Stimulated activated naive CD8-positive, alpha-beta T cell treated with anti-CD3 and anti-CD28 coated beads, Interleukin-15, Interleukin-2, amounts not matched to agents 100 ng/mL and 50 ng/mL, for 24 hours (primary cell): Measurements from ENCODE around the gene KLK1.
"Not testable (repeated sequence)": the region's sequence is repeated elsewhere in the genome, so short reads cannot be mapped to it uniquely, and the experiment has no call there.

Source experiments
- H3K27ac Mint-ChIP-seq: one replicate; pipeline ENCODE4 v1.8.0; 2021; ENCODE audit warnings: mild to moderate bottlenecking, mixed read lengths
- H3K27me3 Mint-ChIP-seq: one replicate; pipeline ENCODE4 v1.8.0; 2021; ENCODE audit warnings: mixed read lengths
- H3K36me3 Mint-ChIP-seq: one replicate; pipeline ENCODE4 v1.8.0; 2021; ENCODE audit warnings: low read depth, mixed read lengths
- H3K4me1 Mint-ChIP-seq: one replicate; pipeline ENCODE4 v1.8.0; 2021; ENCODE audit warnings: low read depth, mixed read lengths
- H3K4me3 Mint-ChIP-seq: one replicate; pipeline ENCODE4 v1.8.0; 2021; ENCODE audit warnings: mild to moderate bottlenecking, mixed read lengths
- H3K9me3 Mint-ChIP-seq: one replicate; pipeline ENCODE4 v1.8.0; 2021; ENCODE audit warnings: mixed read lengths

The KLK1 gene

GRCh38 chr19:50811622-50812238 is 11.9 kb downstream of the KLK1 start:
- H3K9me3 Mint-ChIP-seq, H3K4me3 Mint-ChIP-seq, H3K27ac Mint-ChIP-seq, H3K4me1 Mint-ChIP-seq, H3K36me3 Mint-ChIP-seq: not testable (repeated sequence)
- peaks cover 30% of the 10 kb centered on the region for H3K27me3 Mint-ChIP-seq

- Mint-ChIP-seq H3K27me3 (peaks cover 6% of the 10 kb centered on the region), H3K36me3 (peaks cover 8% of the 10 kb centered on the region), H3K4me3 (no peak overlapping the region)
Observed at GRCh38 chr19:50808856-50809255, 14.7 kb downstream of the KLK1 start.

GRCh38 chr19:50804420-50805272 is 18.9 kb downstream of the KLK1 start:
- Mint-ChIP-seq H3K27ac (peak overlapping the region; percentile 100), H3K4me3 (peak overlapping the region; percentile 98), H3K4me1 (peaks cover 55% of the 10 kb centered on the region), H3K9me3 (no peaks in the 10 kb centered on the region), H3K36me3 (peaks cover 43% of the 10 kb centered on the region), H3K27me3 (peaks cover under 1% of the 10 kb centered on the region)

More at GRCh38 chr19:50808856-50809255, 14.7 kb downstream of the KLK1 start:
- Mint-ChIP-seq H3K9me3 (no peaks in the 10 kb centered on the region), H3K27ac (no peak overlapping the region), H3K4me1 (peaks cover 22% of the 10 kb centered on the region)

GRCh38 chr19:50803633-50804419 is 19.8 kb downstream of the KLK1 start:
- Mint-ChIP-seq H3K36me3 (peaks cover 43% of the 10 kb centered on the region), H3K4me3 (peak overlapping the region; percentile 98), H3K27ac (peak overlapping the region; percentile 100), H3K27me3 (no peaks in the 10 kb centered on the region), H3K9me3 (no peaks in the 10 kb centered on the region), H3K4me1 (peaks cover 55% of the 10 kb centered on the region)

GRCh38 chr19:50801107-50801506 is 22.5 kb downstream of the KLK1 start:
- H3K27me3 Mint-ChIP-seq = no peaks in the 10 kb centered on the region
- H3K4me1 Mint-ChIP-seq = peaks cover 53% of the 10 kb centered on the region
- H3K9me3 Mint-ChIP-seq = no peaks in the 10 kb centered on the region
- H3K4me3 Mint-ChIP-seq = peak overlapping the region; percentile 98
- H3K36me3 Mint-ChIP-seq = peaks cover 59% of the 10 kb centered on the region
- peak overlapping the region; percentile 81 for H3K27ac Mint-ChIP-seq

GRCh38 chr19:50799547-50799851 is 24.1 kb downstream of the KLK1 start:
- peaks cover 58% of the 10 kb centered on the region for H3K36me3 Mint-ChIP-seq
- no peak overlapping the region for H3K27ac Mint-ChIP-seq
- no peaks in the 10 kb centered on the region for H3K9me3 Mint-ChIP-seq
- H3K27me3 Mint-ChIP-seq = no peaks in the 10 kb centered on the region
- no peak overlapping the region for H3K4me3 Mint-ChIP-seq
- H3K4me1 Mint-ChIP-seq = peaks cover 36% of the 10 kb centered on the region

- Mint-ChIP-seq H3K9me3 (no peaks in the 10 kb centered on the region), H3K4me1 (peaks cover 34% of the 10 kb centered on the region), H3K27me3 (no peaks in the 10 kb centered on the region), H3K27ac (no peak overlapping the region), H3K36me3 (peaks cover 52% of the 10 kb centered on the region), H3K4me3 (no peak overlapping the region)
Observed at GRCh38 chr19:50798659-50799546, 24.7 kb downstream of the KLK1 start.

- Mint-ChIP-seq H3K36me3 (peaks cover 43% of the 10 kb centered on the region), H3K27me3 (no peaks in the 10 kb centered on the region), H3K4me1 (peaks cover 27% of the 10 kb centered on the region), H3K27ac (no peak overlapping the region), H3K4me3 (no peak overlapping the region), H3K9me3 (no peaks in the 10 kb centered on the region)
Observed at GRCh38 chr19:50797781-50798658, 25.6 kb downstream of the KLK1 start.

- H3K36me3 Mint-ChIP-seq = peaks cover 37% of the 10 kb centered on the region
- H3K27me3 Mint-ChIP-seq = no peaks in the 10 kb centered on the region
- H3K27ac Mint-ChIP-seq = no peak overlapping the region
- H3K4me3 Mint-ChIP-seq = no peak overlapping the region
- no peaks in the 10 kb centered on the region for H3K9me3 Mint-ChIP-seq
- peaks cover 21% of the 10 kb centered on the region for H3K4me1 Mint-ChIP-seq
Observed at GRCh38 chr19:50797429-50797780, 26.2 kb downstream of the KLK1 start.

- H3K27ac Mint-ChIP-seq = no peak overlapping the region
- no peaks in the 10 kb centered on the region for H3K9me3 Mint-ChIP-seq
- H3K4me3 Mint-ChIP-seq = no peak overlapping the region
- peaks cover 16% of the 10 kb centered on the region for H3K4me1 Mint-ChIP-seq
- H3K27me3 Mint-ChIP-seq = no peaks in the 10 kb centered on the region
- H3K36me3 Mint-ChIP-seq = peaks cover 31% of the 10 kb centered on the region
Observed at GRCh38 chr19:50796634-50797428, 26.8 kb downstream of the KLK1 start.

- H3K4me3 Mint-ChIP-seq = no peak overlapping the region
- H3K4me1 Mint-ChIP-seq = peaks cover 12% of the 10 kb centered on the region
- no peaks in the 10 kb centered on the region for H3K27me3 Mint-ChIP-seq
- peak overlapping the region; percentile 77 for H3K27ac Mint-ChIP-seq
- peaks cover 28% of the 10 kb centered on the region for H3K36me3 Mint-ChIP-seq
- no peaks in the 10 kb centered on the region for H3K9me3 Mint-ChIP-seq
Observed at GRCh38 chr19:50796128-50796633, 27.4 kb downstream of the KLK1 start.

- Mint-ChIP-seq H3K9me3 (no peaks in the 10 kb centered on the region), H3K27me3 (no peaks in the 10 kb centered on the region), H3K36me3 (peaks cover 23% of the 10 kb centered on the region), H3K4me1 (peaks cover 7% of the 10 kb centered on the region), H3K27ac (peak overlapping the region; percentile 77), H3K4me3 (no peak overlapping the region)
Observed at GRCh38 chr19:50795664-50796073, 27.9 kb downstream of the KLK1 start.
